PC-3 (cell line): Measurements from ENCODE around the gene TMEM97.

Experiments
- EZH2 ChIP-seq: fragments of 300-600 bp; sonication (generic); IDR thresholded peaks from one replicate; pipeline ENCODE4 v1.6.1; 2017; ENCODE audit warnings: antibody characterized with exemption, mild to moderate bottlenecking, low read length; ENCODE audit not compliant: unreplicated experiment
- EZH2phosphoT487 ChIP-seq: fragments of 300-600 bp; sonication (generic); IDR thresholded peaks from 2 replicates; pipeline ENCODE4 v1.6.1; 2018; ENCODE audit warnings: mild to moderate bottlenecking, antibody characterized with exemption, low read length, borderline replicate concordance
- TF ChIP-seq, protein P1 (sequence below): fragments of 300-600 bp; sonication (generic); conservative IDR thresholded peaks from 2 replicates; pipeline ENCODE4 v1.5.1; 2017; ENCODE audit warnings: antibody characterized with exemption, low read depth, mild to moderate bottlenecking, low read length

DNA sequence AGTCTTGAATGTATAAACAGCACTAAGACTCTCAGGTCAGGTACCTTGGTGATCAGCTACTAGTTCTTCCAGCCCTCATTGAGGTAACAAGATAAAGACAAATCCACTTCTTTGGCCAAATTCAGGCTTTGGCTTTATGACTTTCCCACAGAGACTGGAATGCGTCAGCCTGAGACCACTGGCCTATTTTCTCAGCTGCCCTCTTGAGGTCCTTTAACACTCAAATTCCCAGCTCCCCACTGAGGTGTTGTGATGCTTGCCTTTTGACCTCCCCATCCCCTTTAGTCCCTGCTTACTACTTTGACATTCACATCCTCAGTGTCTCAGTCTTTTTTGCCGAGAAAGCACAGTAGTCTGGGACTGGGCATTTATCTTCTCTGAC lies 27.2 kb downstream of the TMEM97 start:
- TF ChIP-seq, protein P1, sequence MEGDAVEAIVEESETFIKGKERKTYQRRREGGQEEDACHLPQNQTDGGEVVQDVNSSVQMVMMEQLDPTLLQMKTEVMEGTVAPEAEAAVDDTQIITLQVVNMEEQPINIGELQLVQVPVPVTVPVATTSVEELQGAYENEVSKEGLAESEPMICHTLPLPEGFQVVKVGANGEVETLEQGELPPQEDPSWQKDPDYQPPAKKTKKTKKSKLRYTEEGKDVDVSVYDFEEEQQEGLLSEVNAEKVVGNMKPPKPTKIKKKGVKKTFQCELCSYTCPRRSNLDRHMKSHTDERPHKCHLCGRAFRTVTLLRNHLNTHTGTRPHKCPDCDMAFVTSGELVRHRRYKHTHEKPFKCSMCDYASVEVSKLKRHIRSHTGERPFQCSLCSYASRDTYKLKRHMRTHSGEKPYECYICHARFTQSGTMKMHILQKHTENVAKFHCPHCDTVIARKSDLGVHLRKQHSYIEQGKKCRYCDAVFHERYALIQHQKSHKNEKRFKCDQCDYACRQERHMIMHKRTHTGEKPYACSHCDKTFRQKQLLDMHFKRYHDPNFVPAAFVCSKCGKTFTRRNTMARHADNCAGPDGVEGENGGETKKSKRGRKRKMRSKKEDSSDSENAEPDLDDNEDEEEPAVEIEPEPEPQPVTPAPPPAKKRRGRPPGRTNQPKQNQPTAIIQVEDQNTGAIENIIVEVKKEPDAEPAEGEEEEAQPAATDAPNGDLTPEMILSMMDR, result no peak
- TF ChIP-seq EZH2 (no peak), EZH2phosphoT487 (no peak)
